ENCODE data around the gene POR.

Gene POR

DNA sequence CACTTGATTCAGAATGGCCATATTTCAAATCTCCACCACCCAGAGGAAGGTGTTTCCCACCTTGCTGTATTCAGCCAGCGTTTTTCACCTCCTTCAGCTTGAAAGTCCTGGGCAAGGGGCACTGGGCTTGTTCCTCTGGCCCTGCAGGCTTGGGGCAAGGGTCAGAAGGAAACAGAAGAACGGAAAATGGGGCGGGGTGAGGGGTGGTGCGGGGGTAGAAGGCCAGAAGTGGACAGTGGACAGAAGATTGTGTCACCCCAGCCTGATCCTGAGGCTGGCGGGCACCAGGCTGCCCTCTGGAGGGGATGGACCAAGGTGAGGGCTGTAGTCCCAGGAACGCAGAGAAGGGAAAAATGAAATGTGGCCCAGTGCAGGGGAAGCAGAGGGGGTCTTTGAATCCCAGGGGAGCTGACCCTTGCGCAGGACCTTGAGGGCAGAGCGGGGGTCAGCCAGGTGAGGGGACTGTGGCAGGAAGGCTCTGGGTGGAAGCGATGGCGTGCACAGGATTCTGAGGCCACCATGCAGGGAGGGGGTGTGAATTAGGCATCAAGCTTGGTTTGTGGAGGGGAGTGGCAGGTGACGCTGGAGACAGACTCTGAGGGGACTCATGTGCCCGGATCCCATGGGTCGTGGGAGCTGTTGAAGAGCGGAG is 56.5 kb downstream of the POR start:
- DNase-seq (ENCODE audit: low read depth in 2 of 2, low spot score in 1 of 2) = no peak

- no peak for DNase-seq (ENCODE audit: low read depth in 2 of 2, low spot score in 1 of 2)
These were observed 57.2 kb downstream of the POR start for GRCh38 chr7:75971961-75972763.

DNA sequence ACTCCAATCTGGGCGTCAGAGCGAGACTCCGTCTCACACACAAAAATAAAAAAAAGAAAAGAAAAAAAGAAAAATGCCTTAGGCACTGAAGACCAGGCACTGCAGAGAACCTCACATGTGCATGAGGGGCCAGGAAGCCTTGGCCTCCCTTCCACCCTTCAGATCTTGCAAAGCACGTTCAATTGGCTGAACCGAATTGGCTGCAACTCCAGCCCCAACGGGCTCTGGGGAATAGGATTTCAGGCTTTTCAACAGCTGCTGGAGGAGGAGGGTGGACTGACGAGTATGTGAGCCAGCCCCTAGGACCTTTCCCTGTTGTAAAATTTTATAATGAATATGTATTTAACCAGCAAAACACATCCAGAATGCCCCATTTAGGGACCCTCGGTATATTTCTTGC is 62.8 kb downstream of the POR start:
- no peak for DNase-seq (ENCODE audit: low read depth in 2 of 2, low spot score in 1 of 2)

GRCh38 chr7:75979759-75980429 is 64.9 kb downstream of the POR start:
- DNase-seq (ENCODE audit: low read depth in 2 of 2, low spot score in 1 of 2) = no peak

DNA sequence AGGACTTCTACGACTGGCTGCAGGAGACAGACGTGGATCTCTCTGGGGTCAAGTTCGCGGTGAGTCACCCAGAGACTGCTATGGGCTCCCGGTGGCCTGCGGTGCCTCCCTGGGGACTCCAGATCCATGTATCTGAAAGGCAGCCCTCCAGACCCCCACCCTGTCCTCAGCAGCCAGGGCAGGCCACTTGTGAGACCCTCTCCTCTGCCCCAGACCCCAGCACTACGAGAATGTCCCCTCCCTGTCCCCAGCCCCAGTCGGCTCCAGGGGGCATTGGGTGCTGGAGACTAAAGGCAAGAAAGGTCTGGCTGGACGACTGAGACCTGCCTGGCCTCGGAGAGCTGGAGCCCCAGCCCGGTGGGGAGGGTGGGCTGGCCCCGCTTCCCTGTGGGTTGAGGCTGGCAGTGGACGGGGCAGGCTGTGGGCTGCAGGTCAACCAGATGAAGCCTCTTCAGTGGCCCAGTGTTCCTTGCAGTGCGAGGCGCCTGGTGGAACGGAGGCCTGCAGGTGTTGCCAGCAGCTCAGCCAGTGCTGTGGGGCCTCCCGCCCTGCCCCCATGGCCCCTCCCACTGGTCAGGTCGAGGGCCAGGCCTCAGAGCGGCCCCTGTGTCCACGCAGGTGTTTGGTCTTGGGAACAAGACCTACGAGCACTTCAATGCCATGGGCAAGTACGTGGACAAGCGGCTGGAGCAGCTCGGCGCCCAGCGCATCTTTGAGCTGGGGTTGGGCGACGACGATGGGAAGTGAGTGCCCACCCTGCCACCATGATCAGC is 65.7 kb downstream of the POR start:
- no peak for DNase-seq (ENCODE audit: low read depth in 2 of 2, low spot score in 1 of 2)

DNA sequence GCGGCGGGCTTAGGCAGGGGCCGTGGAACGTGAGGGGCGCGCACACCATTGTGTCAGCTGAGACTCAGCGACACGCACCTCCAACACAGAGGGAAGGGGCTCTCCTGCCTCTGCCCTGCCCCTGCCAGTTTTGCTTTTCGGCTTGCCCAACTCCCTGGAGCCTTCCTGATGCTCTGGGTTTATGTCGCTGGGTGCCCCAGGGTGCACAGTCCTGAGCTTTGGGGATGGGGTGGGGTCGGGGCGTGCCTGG is 66.2 kb downstream of the POR start:
- no peak for DNase-seq (ENCODE audit: low read depth in 2 of 2, low spot score in 1 of 2)

- no peak for DNase-seq (ENCODE audit: low read depth in 2 of 2, low spot score in 1 of 2)
These were observed 66.7 kb downstream of the POR start for GRCh38 chr7:75981453-75982305.

GRCh38 chr7:75982306-75983064 is 67.5 kb downstream of the POR start:
- DNase-seq (ENCODE audit: low read depth in 2 of 2, low spot score in 1 of 2) = no peak

- DNase-seq (ENCODE audit: low read depth in 2 of 2, low spot score in 1 of 2) = no peak
These were observed 68.6 kb downstream of the POR start for GRCh38 chr7:75983471-75984129.

DNA sequence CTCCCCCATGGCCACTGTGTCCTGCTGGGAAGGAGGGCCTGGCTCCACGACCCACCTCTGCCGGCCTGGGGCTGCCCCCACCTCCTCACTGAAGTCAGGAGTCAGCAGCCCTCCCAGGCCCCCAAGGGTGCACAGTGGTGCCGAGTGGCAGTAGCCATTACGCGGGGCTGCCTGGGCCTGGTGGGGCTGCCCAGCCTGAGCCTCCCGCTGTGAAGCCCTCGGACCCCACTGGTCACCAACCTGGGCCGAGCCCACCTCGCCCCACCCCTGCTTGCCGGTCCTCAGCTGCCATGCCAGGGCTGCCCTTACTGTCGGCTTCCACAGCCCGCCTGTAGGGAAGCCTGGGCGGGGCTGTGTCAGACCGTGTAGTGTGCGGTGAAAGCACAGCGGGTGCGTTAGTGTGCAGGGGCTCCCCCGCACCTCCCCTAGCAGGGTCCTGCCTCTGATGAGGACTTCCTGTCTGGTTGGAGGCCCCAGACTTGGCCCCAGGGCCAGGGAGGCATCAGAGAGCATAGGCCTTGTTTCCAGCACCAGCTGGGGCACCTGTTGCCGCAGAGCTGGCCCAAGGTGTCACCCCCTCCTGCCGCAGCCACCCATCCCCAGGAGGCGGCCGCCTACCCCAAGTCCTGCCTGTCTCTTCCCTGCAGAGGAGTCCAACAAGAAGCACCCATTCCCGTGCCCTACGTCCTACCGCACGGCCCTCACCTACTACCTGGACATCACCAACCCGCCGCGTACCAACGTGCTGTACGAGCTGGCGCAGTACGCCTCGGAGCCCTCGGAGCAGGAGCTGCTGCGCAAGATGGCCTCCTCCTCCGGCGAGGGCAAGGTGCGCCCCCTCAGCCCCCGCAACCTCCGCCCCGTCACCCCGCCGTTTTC is 69.4 kb downstream of the POR start:
- DNase-seq (ENCODE audit: low read depth in 2 of 2, low spot score in 1 of 2) = no peak

GRCh38 chr7:75985009-75985517 is 70.1 kb downstream of the POR start:
- no peak for DNase-seq (ENCODE audit: low read depth in 2 of 2, low spot score in 1 of 2)

GRCh38 chr7:75985518-75986146 is 70.7 kb downstream of the POR start:
- DNase-seq (ENCODE audit: low read depth in 2 of 2, low spot score in 1 of 2) = no peak

- DNase-seq (ENCODE audit: low read depth in 2 of 2, low spot score in 1 of 2) = no peak
These were observed 71.3 kb downstream of the POR start for GRCh38 chr7:75986147-75986781.

GRCh38 chr7:75987026-75987804 is 72.3 kb downstream of the POR start:
- DNase-seq (ENCODE audit: low read depth in 2 of 2, low spot score in 1 of 2) = no peak

DNA sequence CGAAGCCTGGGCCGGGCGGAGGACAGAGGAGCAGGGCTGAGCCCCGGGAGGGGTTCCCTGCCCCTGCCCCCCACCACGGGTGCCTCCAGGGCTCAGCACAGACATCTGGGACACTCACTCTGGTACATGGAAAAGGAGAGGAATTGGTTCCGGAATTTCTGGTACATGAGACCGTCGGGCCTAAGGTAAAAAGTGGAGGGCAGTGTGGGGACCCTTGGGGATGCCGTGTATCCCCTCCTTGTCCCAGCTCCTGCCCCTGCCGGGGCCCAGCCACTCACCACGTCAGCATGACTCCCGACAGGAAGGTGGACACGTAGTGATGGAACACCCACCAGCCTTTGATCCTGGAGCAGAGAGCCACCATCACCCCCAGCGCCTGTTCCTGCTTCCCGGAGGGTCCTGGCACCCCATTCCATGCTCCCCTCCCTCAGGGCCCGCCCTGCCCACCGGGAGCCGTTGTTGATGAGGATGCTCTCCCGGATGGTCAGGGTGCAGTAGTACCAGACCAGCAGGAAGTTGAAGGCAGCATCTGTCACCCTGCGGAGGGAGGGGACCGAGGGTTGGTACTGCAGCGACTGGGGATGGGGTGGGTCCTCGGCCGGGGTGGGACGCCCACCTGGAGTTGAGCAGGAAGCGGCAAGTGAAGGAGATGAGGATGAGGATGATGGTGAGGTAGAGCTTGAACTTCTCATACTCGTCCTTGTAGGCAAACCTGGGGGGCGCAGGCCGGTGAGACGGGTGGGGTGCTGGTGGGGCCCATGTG is 73.0 kb downstream of the POR start:
- DNase-seq (ENCODE audit: low read depth in 2 of 2, low spot score in 1 of 2) = no peak

Data from stimulated activated CD8-positive, alpha-beta memory T cell treated with anti-CD3 and anti-CD28 coated beads, Interleukin-4, amount 100 ng/mL, for 4 hours (primary cell).